MCF 10A (cell line): Measurements from ENCODE around the gene PSMG1. TPM values are rescaled to one million over a fixed set of nuclear protein-coding genes. Genes with fewer than 3 reads are reported as not detected.

Experiments
- BruUV-seq: library from RNA; stranded (reverse); fragments of 400-500 nt; replicated peaks from 2 replicates; lab custom pipeline; 2021; lab: Mats Ljungman, UMichigan
- CTCF ChIA-PET: fragments of 300-600 bp; sonication (Branson Sonifier 250); formaldehyde crosslinking; extraction: SDS; loops from one replicate; lab custom pipeline; 2021; ENCODE audit warnings: antibody characterized with exemption, inconsistent platforms; lab: Yijun Ruan, JAX
- POLR2A ChIA-PET: fragments of 300-600, 350-650 bp; sonication (Branson Sonifier 250); formaldehyde crosslinking; extraction: SDS; loops from one replicate; lab custom pipeline; 2020; ENCODE audit warnings: antibody characterized with exemption, inconsistent platforms; lab: Yijun Ruan, JAX
- DNase-seq: peaks from one replicate; pipeline ENCODE4 v3.0.0-alpha.2; 2018; ENCODE audit not compliant: unreplicated experiment
- H3K27ac Mint-ChIP-seq: one replicate; pipeline ENCODE4 v1.8.0; 2022; ENCODE audit warnings: mild to moderate bottlenecking, low read depth, mixed read lengths; ENCODE audit not compliant: unreplicated experiment
- H3K27me3 Mint-ChIP-seq: one replicate; pipeline ENCODE4 v1.8.0; 2022; ENCODE audit warnings: mixed read lengths; ENCODE audit not compliant: insufficient read depth, unreplicated experiment
- H3K36me3 Mint-ChIP-seq: one replicate; pipeline ENCODE4 v1.8.0; 2022; ENCODE audit warnings: mild to moderate bottlenecking, moderate library complexity, mixed read lengths; ENCODE audit not compliant: insufficient read depth, unreplicated experiment
- H3K4me1 Mint-ChIP-seq: one replicate; pipeline ENCODE4 v1.8.0; 2022; ENCODE audit warnings: mixed read lengths; ENCODE audit not compliant: insufficient read depth, unreplicated experiment
- H3K4me3 Mint-ChIP-seq: one replicate; pipeline ENCODE4 v1.8.0; 2022; ENCODE audit warnings: mild to moderate bottlenecking, moderate library complexity, mixed read lengths; ENCODE audit not compliant: unreplicated experiment
- H3K9me3 Mint-ChIP-seq: one replicate; pipeline ENCODE4 v1.8.0; 2022; ENCODE audit warnings: mixed read lengths; ENCODE audit not compliant: unreplicated experiment
- intact Hi-C: fragments of 100-400 bp; cut with micrococcal nuclease; formaldehyde crosslinking; loops from 2 replicates; pipeline ENCODE4 v1.14.1; 2022
- total RNA-seq: library from RNA; stranded (reverse); gene quantifications from 2 replicates; pipeline ENCODE4 v1.2.3, GENCODE V29; 2022
- TF ChIP-seq, protein P1 (sequence below): fragments of 200-600 bp; IDR thresholded peaks from one replicate; pipeline ENCODE4 v1.8.0; 2022; ENCODE audit warnings: antibody characterized with exemption, mild to moderate bottlenecking; ENCODE audit not compliant: unreplicated experiment

The PSMG1 gene
- total RNA-seq, 1 experiment from 2014 or later, result 116 TPM

DNA sequence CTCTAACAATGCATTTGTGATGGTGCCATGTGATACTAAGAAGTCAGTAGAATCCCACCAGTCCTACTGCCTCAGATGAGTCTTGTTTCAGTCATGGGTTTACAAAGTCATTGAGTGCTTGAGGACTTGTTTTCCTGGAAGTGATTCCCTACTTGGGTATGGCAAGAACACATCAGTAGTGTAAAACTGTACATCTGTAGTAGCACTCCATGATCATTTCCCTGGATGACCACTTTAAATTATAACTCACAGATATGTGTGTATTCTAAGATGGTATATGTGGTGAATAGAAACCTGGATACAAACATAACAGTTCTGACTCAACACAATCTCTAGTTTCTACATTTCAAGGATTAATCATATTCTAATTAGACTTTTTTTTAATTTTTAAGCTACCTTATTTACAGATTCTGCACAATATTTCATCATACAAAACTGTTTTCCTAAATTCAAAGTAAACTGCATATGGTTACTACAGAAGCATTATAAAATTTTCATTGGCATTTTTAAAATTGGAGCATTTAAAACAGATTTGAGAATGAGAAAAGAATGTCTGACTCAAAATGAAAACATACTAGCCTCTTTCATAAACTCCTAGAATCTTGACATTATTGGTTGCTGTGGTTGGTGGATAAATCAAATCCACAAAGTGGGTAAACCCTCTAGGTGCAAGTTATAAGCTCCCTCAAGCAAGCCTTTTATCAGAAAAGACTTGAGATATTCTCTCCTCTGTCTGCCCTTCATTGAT lies 6.8 kb upstream of the PSMG1 start:
- H3K4me1 Mint-ChIP-seq, result peaks cover 11% of the 10 kb centered on the region
- ChIA-PET POLR2A (interaction anchor here (0.8 to 2.4 kb wide), 4 partner anchors 8 to 897 kb away, joined by 3 to 11 read pairs (median 3); no protein-coding TSS in a partner anchor), CTCF (no interaction called here)
- intact Hi-C loops, result no loop called here
- BruUV-seq, result no TSS peak
- no peak overlapping the region for H3K27ac Mint-ChIP-seq
- no peak overlapping the region for H3K4me3 Mint-ChIP-seq
- TF ChIP-seq, protein P1, sequence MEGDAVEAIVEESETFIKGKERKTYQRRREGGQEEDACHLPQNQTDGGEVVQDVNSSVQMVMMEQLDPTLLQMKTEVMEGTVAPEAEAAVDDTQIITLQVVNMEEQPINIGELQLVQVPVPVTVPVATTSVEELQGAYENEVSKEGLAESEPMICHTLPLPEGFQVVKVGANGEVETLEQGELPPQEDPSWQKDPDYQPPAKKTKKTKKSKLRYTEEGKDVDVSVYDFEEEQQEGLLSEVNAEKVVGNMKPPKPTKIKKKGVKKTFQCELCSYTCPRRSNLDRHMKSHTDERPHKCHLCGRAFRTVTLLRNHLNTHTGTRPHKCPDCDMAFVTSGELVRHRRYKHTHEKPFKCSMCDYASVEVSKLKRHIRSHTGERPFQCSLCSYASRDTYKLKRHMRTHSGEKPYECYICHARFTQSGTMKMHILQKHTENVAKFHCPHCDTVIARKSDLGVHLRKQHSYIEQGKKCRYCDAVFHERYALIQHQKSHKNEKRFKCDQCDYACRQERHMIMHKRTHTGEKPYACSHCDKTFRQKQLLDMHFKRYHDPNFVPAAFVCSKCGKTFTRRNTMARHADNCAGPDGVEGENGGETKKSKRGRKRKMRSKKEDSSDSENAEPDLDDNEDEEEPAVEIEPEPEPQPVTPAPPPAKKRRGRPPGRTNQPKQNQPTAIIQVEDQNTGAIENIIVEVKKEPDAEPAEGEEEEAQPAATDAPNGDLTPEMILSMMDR, result no peak
- no peak for DNase-seq
- H3K36me3 Mint-ChIP-seq, result peaks cover 31% of the 10 kb centered on the region
- H3K27me3 Mint-ChIP-seq, result no peaks in the 10 kb centered on the region
- H3K9me3 Mint-ChIP-seq, result no peaks in the 10 kb centered on the region

DNA sequence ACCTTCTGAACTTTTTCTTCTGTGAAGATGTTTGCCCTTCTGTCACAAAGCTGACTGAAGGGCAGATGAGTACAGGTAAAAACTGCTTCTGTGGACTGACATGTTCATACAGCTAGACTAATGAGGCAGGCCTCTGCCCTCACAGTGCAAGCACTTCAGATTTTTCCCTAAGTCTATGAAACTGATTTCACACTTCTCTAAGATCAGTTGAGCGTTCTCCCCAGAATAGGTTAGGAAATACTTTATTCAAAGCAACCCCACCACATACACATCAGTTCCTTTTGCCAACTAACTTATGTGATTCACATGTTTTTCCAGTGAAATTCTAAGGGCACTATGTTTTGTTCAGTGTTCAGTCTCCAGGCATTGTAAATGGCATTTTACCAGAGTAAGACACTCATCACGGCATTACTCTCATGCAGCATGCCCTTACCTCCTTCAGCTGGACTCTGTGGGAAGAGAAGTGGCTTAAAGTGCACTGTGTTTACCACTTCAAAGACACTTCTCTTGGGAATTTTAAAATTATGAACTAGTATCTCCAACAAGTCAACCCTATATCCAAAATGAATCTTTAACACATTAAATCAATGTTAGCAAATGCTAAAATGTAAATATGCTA lies 5.4 kb upstream of the PSMG1 start:
- Mint-ChIP-seq H3K27me3 (no peaks in the 10 kb centered on the region), H3K27ac (no peak overlapping the region), H3K9me3 (no peaks in the 10 kb centered on the region), H3K36me3 (peaks cover 23% of the 10 kb centered on the region), H3K4me1 (peaks cover 11% of the 10 kb centered on the region), H3K4me3 (no peak overlapping the region)
- TF ChIP-seq, protein P1, result no peak
- DNase-seq, result no peak
- intact Hi-C loops, result no loop called here
- ChIA-PET POLR2A (interaction anchor here (0.9 to 2.4 kb wide), 3 partner anchors 9 to 161 kb away, joined by 3 to 11 read pairs (median 3); partner anchors contain the start of gene BRWD1), CTCF (no interaction called here)
- BruUV-seq, result no TSS peak

DNA sequence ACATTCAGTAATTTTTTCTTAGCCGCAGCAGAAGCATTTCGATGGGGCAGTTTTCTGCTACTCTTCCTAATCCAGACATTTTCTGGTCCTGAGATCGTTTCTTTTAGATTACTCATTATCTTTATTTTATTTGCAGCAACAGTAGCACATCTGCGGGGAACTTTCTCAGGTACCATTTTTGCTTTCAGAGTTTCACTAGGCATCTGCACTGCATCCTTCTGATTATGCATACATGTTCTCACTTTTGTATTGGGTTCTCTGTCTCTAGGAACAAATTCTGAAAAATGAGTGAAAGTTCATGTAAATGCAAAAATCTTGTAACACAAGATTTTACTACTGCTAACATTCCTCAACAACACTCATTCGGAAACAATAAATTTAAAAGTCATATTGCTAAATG lies 3.9 kb upstream of the PSMG1 start:
- DNase-seq, result no peak
- TF ChIP-seq, protein P1, result no peak
- no peaks in the 10 kb centered on the region for H3K9me3 Mint-ChIP-seq
- ChIA-PET CTCF (no interaction called here), POLR2A (interaction anchor here (0.7 to 1.6 kb wide), 6 partner anchors 10 to 1030 kb away, joined by 3 to 4 read pairs (median 3); a partner anchor contains a TSS)
- H3K4me3 Mint-ChIP-seq, result no peak overlapping the region
- intact Hi-C loops, result no loop called here
- H3K27ac Mint-ChIP-seq, result peak overlapping the region; percentile 14
- peaks cover 29% of the 10 kb centered on the region for H3K36me3 Mint-ChIP-seq
- peaks cover 15% of the 10 kb centered on the region for H3K4me1 Mint-ChIP-seq
- H3K27me3 Mint-ChIP-seq, result no peaks in the 10 kb centered on the region
- BruUV-seq, result no TSS peak

DNA sequence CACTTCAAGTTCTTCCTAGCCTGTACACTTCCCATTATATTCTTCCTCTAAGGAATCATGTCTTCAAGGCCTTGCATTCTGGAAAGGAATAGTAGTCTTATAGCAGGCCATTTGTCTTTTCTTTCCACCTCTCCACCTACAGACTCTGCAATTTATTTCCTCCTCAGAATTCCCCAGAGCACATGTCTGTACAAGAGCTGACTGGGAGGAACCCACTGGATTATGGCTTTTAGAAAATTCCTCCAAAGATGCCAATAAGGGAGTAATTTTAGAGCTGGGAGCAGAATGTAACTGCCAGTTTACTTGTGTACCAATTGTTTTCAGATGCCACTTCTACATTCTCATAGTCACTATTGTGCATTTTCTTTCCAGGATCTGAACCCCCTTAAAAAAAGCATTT lies 3.4 kb upstream of the PSMG1 start:
- no peaks in the 10 kb centered on the region for H3K9me3 Mint-ChIP-seq
- intact Hi-C loops, result no loop called here
- no peak for DNase-seq
- POLR2A ChIA-PET, result interaction anchor here (0.7 to 1.6 kb wide), 4 partner anchors 10 to 1031 kb away, joined by 3 to 4 read pairs (median 3); no protein-coding TSS in a partner anchor
- no peak overlapping the region for H3K4me3 Mint-ChIP-seq
- peaks cover 19% of the 10 kb centered on the region for H3K4me1 Mint-ChIP-seq
- H3K36me3 Mint-ChIP-seq, result peaks cover 29% of the 10 kb centered on the region
- H3K27me3 Mint-ChIP-seq, result no peaks in the 10 kb centered on the region
- TF ChIP-seq, protein P1, result no peak
- CTCF ChIA-PET, result interaction anchor here (0.8 kb wide), 1 partner anchor 201 kb away, joined by 5 read pairs; no protein-coding TSS in a partner anchor
- peak overlapping the region; percentile 14 for H3K27ac Mint-ChIP-seq
- BruUV-seq, result no TSS peak
